Endothelial cell of umbilical vein (primary cell): ENCODE data around the gene MOG. TPM values are rescaled to one million over a fixed set of nuclear protein-coding genes. Genes with fewer than 3 reads are reported as not detected.
A peak's percentile ranks its signal among the peaks of the same experiment; 100 is the strongest.

Experiments used
- BruUV-seq: library from RNA; stranded (reverse); fragments of 400-500 nt; replicated peaks from 2 replicates; lab custom pipeline; 2021; lab: Mats Ljungman, UMichigan
- CTCF ChIA-PET: fragments of 300-600, 350-600 bp; sonication (Branson Sonifier 250); formaldehyde crosslinking; loops from one replicate; lab custom pipeline; 2021; ENCODE audit warnings: antibody characterized with exemption, inconsistent platforms; lab: Charles Lee
- POLR2A ChIA-PET: fragments of 300-600, 350-600 bp; sonication (Branson Sonifier 250); formaldehyde crosslinking; loops from one replicate; lab custom pipeline; 2021; ENCODE audit warnings: antibody characterized with exemption, inconsistent platforms; lab: Charles Lee
- DNase-seq: peaks from one replicate; pipeline ENCODE4 v3.0.0-alpha.2; 2011; ENCODE audit warnings: low read depth, low spot score
- FAIRE-seq: peaks from 2 replicates; lab custom pipeline; 2011; peaks lifted over from hg19 to GRCh38; lab: Jason Lieb, UNC
- H2AFZ ChIP-seq: 2 replicates; pipeline ENCODE4 v1.6.0; 2012; ENCODE audit warnings: low read depth, low read length, control low read depth, inconsistent platforms
- H3K27ac ChIP-seq: 2 replicates; pipeline ENCODE4 v1.5.1; 2011; ENCODE audit warnings: low read depth, mild to moderate bottlenecking, control low read depth, low read length, moderate library complexity; ENCODE audit not compliant: insufficient read depth
- H3K27me3 ChIP-seq, 2 experiments: 2 replicates each; pipeline versions ENCODE4 v1.6.0 to v1.6.1; 2011; ENCODE audit warnings: low read length in 2 of 2, mixed read lengths in 1 of 2; ENCODE audit not compliant: control insufficient read depth in 2 of 2, insufficient read depth in 2 of 2
- H3K36me3 ChIP-seq, 2 experiments: 2 replicates in 1 of 2; 3 replicates in 1 of 2; pipeline ENCODE4 v1.5.1; 2011; ENCODE audit warnings: low read length in 2 of 2, mild to moderate bottlenecking in 1 of 2, moderate library complexity in 1 of 2; ENCODE audit not compliant: control insufficient read depth in 2 of 2, insufficient read depth in 2 of 2; ENCODE audit errors: extremely low read depth in 1 of 2
- H3K4me1 ChIP-seq: 3 replicates; pipeline ENCODE4 v1.5.1; 2011; ENCODE audit warnings: mild to moderate bottlenecking, low read length; ENCODE audit not compliant: control insufficient read depth, insufficient read depth; ENCODE audit errors: extremely low read depth
- H3K4me2 ChIP-seq: 2 replicates; pipeline ENCODE4 v1.6.1; 2011; ENCODE audit warnings: low read length, control low read depth, mixed read lengths; ENCODE audit not compliant: insufficient read depth
- H3K4me3 ChIP-seq, 3 experiments: fragments of 200-600 bp in 1 of 3; sonication (generic), shearing (Covaris generic) in 1 of 3; replicated peaks in 1 of 3; 2 replicates each; pipeline ENCODE4 v1.5.1; 2011 to 2016; ENCODE audit warnings: control low read depth in 3 of 3, low read length in 3 of 3, mild to moderate bottlenecking in 2 of 3, inconsistent platforms in 1 of 3, low read depth in 1 of 3, moderate library complexity in 1 of 3; ENCODE audit not compliant: insufficient read depth in 1 of 3
- H3K79me2 ChIP-seq: 2 replicates; pipeline ENCODE4 v1.6.0; 2012; ENCODE audit warnings: low read length, inconsistent platforms; ENCODE audit not compliant: control insufficient read depth, insufficient read depth
- H3K9ac ChIP-seq: replicated peaks from 2 replicates; pipeline ENCODE3; 2011; ENCODE audit warnings: low read length, control low read depth; ENCODE audit not compliant: insufficient read depth; ENCODE audit errors: extremely low read depth
- H3K9me1 ChIP-seq: replicated peaks from 3 replicates; pipeline ENCODE4 v1.6.0; 2011; ENCODE audit warnings: mild to moderate bottlenecking, low read length; ENCODE audit not compliant: control insufficient read depth, insufficient read depth; ENCODE audit errors: extremely low read depth
- H3K9me3 ChIP-seq: replicated peaks from 2 replicates; pipeline ENCODE4 v1.5.1; 2012; ENCODE audit warnings: low read length, inconsistent platforms; ENCODE audit not compliant: control insufficient read depth, insufficient read depth
- H4K20me1 ChIP-seq: replicated peaks from 2 replicates; pipeline ENCODE3; 2011; ENCODE audit warnings: mild to moderate bottlenecking, low read length; ENCODE audit not compliant: control insufficient read depth, insufficient read depth; ENCODE audit errors: extremely low read depth
- CTCF ChIP-seq, 2 donors: IDR thresholded peaks; 1 replicate in 1 of 2; 2 replicates in 1 of 2; pipeline ENCODE4 v1.5.1; 2011; ENCODE audit warnings: low read length in 2 of 2, mild to moderate bottlenecking in 2 of 2, moderate library complexity in 2 of 2, control low read depth in 1 of 2, inconsistent platforms in 1 of 2, low read depth in 1 of 2; ENCODE audit not compliant: insufficient read depth in 1 of 2; ENCODE audit errors: extremely low read depth in 1 of 2
- EZH2 ChIP-seq: IDR thresholded peaks from 2 replicates; pipeline ENCODE4 v1.6.1; 2012; ENCODE audit warnings: borderline replicate concordance, low read depth, mild to moderate bottlenecking, moderate library complexity, low read length, inconsistent platforms; ENCODE audit not compliant: severe bottlenecking
- FOS ChIP-seq: IDR thresholded peaks from 2 replicates; pipeline ENCODE4 v1.6.1; 2011; ENCODE audit warnings: mild to moderate bottlenecking, low read length, moderate library complexity, borderline replicate concordance; ENCODE audit not compliant: insufficient read depth
- GATA2 ChIP-seq: IDR thresholded peaks from 2 replicates; pipeline ENCODE4 v1.7.0; 2011; ENCODE audit warnings: low read depth, mild to moderate bottlenecking, moderate library complexity, mixed read lengths, low read length; ENCODE audit not compliant: insufficient read length, insufficient read depth
- JUN ChIP-seq: IDR thresholded peaks from 2 replicates; pipeline ENCODE4 v1.6.1; 2011; ENCODE audit warnings: borderline replicate concordance, low read depth; ENCODE audit not compliant: insufficient read length, insufficient read depth
- MYC ChIP-seq: IDR thresholded peaks from one replicate; pipeline ENCODE4 v1.6.1; 2011; ENCODE audit warnings: mild to moderate bottlenecking, low read depth, low read length
- POLR2A ChIP-seq: IDR thresholded peaks from 2 replicates; pipeline ENCODE4 v1.6.1; 2012; ENCODE audit warnings: low read depth, mild to moderate bottlenecking, control low read depth, low read length
- POLR2AphosphoS5 ChIP-seq: IDR thresholded peaks from 2 replicates; pipeline ENCODE4 v1.6.1; 2012; ENCODE audit warnings: low read depth, mild to moderate bottlenecking, control low read depth, low read length, moderate library complexity; ENCODE audit not compliant: insufficient read depth
- dilution Hi-C: fragments of 300-500 bp; cut with MboI; formaldehyde crosslinking; loops from one replicate; pipeline ENCODE4 v1.15.0; 2019; ENCODE audit warnings: low sequenced_read_pairs; ENCODE audit not compliant: extremely low pct_ligation_motif_present
- intact Hi-C: fragments of 100-400 bp; cut with micrococcal nuclease; formaldehyde crosslinking; loops from one replicate; pipeline ENCODE4 v1.10.0; 2022
- polyA plus RNA-seq, 4 experiments: library from polyadenylated mRNA; depleted of rRNA in 3 of 4; stranded (reverse) in 3 of 4; unstranded in 1 of 4; fragments of >200 nt; gene quantifications; 2 replicates each; pipeline versions ENCODE4 v1.2.1 to v1.2.3, GENCODE V29; 2011 to 2012; ENCODE audit warnings: missing spikeins in 1 of 4
- total RNA-seq: library from RNA; stranded (reverse); gene quantifications from 2 replicates; pipeline ENCODE4 v1.2.3, GENCODE V29; 2021
- TF ChIP-seq, protein P1 (sequence below): IDR thresholded peaks from 2 replicates; pipeline ENCODE4 v1.6.1; 2011; ENCODE audit not compliant: insufficient read depth, insufficient read length

MOG gene
- total and polyA plus RNA-seq, 2 donors (not counting 3 experiments of a cell fraction or from before 2014, with no cell fraction given): not detected

DNA sequence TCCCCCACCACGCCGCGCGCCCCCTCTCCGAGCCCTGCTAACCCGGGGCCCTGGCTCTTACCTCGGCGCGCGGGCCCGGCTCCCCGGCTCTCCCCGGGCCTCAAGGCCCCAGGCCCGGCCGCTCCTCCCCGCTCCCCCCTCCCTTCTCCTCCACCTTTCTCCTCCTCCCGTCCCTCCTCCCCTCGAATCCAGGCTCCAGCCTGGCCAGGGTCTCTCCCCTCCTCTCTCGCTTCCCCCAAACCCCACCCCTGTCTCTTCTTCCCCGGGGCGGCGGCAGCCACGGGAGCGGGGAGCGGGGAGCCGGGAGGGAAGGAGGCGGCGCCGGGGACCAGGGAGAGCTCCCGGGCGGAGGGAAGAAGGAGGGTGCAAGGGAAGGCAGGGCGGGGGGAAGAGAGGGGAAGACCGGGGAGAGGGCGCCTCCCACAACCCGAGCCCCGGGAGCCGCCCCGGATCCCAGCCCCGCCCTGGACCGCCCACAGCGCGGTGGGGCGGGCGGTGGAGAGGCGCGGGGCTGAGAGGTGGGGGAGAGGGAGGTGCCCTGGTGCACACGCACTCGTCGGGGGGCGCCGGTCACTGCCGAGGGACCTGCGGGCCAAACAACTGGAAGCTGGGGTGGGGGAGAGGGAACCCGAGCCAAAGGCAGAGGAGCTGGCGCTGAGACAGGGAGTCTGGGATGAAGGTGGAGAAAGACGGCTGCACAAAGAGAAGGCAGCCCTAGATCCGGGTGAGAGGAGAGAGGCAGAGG lies 23.9 kb upstream of the MOG start, which contains the start of gene GABBR1:
Gene GABBR1, minus strand, starts transcription at position 395 of the 745 bp plus-strand sequence. CDS start 798 bp downstream, outside the sequence.
- no peaks in the 10 kb centered on the region for H3K79me2 ChIP-seq
- BruUV-seq: no TSS peak
- no peaks in the 10 kb centered on the region for H3K27me3 ChIP-seq
- H3K4me1 ChIP-seq: peaks cover 28% of the 10 kb centered on the region
- dilution Hi-C loops (no loop called here), intact Hi-C loops (loop anchor here (1.0 kb wide), 1 partner anchor 17 kb away; no protein-coding TSS in a partner anchor)
- no peaks in the 10 kb centered on the region for H3K9me3 ChIP-seq
- DNase-seq (peak; percentile 59), FAIRE-seq (peak; percentile 92)
- peak within 1 kb of the TSS; percentile 87 for H2AFZ ChIP-seq
- peak within 1 kb of the TSS; percentile 57 to 73 (median 62) for H3K4me3 ChIP-seq
- no peak for TF ChIP-seq MYC
- TF ChIP-seq POLR2A: no peak
- TF ChIP-seq, protein P1, sequence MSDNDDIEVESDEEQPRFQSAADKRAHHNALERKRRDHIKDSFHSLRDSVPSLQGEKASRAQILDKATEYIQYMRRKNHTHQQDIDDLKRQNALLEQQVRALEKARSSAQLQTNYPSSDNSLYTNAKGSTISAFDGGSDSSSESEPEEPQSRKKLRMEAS: no peak
- TF ChIP-seq POLR2AphosphoS5: no peak
- no peak for TF ChIP-seq GATA2
- no peak for TF ChIP-seq CTCF (IDR thresholded peaks at IDR 0.05; ENCODE audit: extremely low read depth in 1 of 2, insufficient read depth in 1 of 2, low read depth in 1 of 2, low read length in 2 of 2)
- no peak for TF ChIP-seq EZH2
- no peak for TF ChIP-seq JUN
- no peak for TF ChIP-seq FOS
- H3K36me3 ChIP-seq: no peaks in the 10 kb centered on the region
- no peaks in the 10 kb centered on the region for H4K20me1 ChIP-seq
- no peaks in the 10 kb centered on the region for H3K9me1 ChIP-seq
- ChIA-PET POLR2A (interaction anchor here (1.3 kb wide), 1 partner anchor 17 kb away, joined by 7 read pairs; no protein-coding TSS in a partner anchor), CTCF (interaction anchor here (1.8 to 2.7 kb wide), 3 partner anchors 14 to 21 kb away, joined by 28 to 34 read pairs (median 30); no protein-coding TSS in a partner anchor)
- H3K27ac ChIP-seq: no peak within 1 kb of the TSS
- H3K9ac ChIP-seq: peak within 1 kb of the TSS; percentile 18
- H3K4me2 ChIP-seq: peak within 1 kb of the TSS; percentile 86
